Left ventricle myocardium inferior (tissue), 1 donor: ENCODE measurements around the gene MYOZ3. TPM values are rescaled to one million over a fixed set of nuclear protein-coding genes. Genes with fewer than 3 reads are reported as not detected.

Experiments
- DNase-seq: peaks from one replicate; pipeline ENCODE4 v3.0.0-alpha.2; 2020
- H3K27ac ChIP-seq: fragments of 200-600 bp; replicated peaks from 2 replicates; pipeline ENCODE4 v1.8.0; 2021
- H3K27me3 ChIP-seq: fragments of 200-600 bp; 2 replicates; pipeline ENCODE4 v1.8.0; 2021; ENCODE audit warnings: low read depth
- H3K36me3 ChIP-seq: fragments of 200-600 bp; 2 replicates; pipeline ENCODE4 v1.8.0; 2021
- H3K4me1 ChIP-seq: fragments of 200-600 bp; 2 replicates; pipeline ENCODE4 v1.8.0; 2021
- H3K4me3 ChIP-seq: fragments of 200-600 bp; 2 replicates; pipeline ENCODE4 v1.8.0; 2021; ENCODE audit warnings: mild to moderate bottlenecking, moderate library complexity
- H3K9me3 ChIP-seq: fragments of 200-600 bp; replicated peaks from 2 replicates; pipeline ENCODE4 v1.8.0; 2021
- intact Hi-C: fragments of 100-400 bp; cut with micrococcal nuclease; formaldehyde crosslinking; loops from one replicate; pipeline ENCODE4 v1.11.0; 2022
- total RNA-seq: library from RNA; stranded (reverse); fragmentation: NEBNext Ultra II Directional; extraction: Animal tissue kit (Norgen Biotek cat#: 25700); gene quantifications from one replicate; pipeline ENCODE4 v1.2.1, GENCODE V29; 2021
- TF ChIP-seq, protein P1 (sequence below): fragments of 200-600 bp; IDR thresholded peaks from 2 replicates; pipeline ENCODE4 v1.8.0; 2021; ENCODE audit warnings: antibody characterized with exemption, mild to moderate bottlenecking, borderline replicate concordance
- donor health status: DM: no; HTN: yes; CAD: no; lungs with severe emphysema.

Gene MYOZ3
- total RNA-seq, 1 donor from 2014 or later, result 6.2 TPM

DNA sequence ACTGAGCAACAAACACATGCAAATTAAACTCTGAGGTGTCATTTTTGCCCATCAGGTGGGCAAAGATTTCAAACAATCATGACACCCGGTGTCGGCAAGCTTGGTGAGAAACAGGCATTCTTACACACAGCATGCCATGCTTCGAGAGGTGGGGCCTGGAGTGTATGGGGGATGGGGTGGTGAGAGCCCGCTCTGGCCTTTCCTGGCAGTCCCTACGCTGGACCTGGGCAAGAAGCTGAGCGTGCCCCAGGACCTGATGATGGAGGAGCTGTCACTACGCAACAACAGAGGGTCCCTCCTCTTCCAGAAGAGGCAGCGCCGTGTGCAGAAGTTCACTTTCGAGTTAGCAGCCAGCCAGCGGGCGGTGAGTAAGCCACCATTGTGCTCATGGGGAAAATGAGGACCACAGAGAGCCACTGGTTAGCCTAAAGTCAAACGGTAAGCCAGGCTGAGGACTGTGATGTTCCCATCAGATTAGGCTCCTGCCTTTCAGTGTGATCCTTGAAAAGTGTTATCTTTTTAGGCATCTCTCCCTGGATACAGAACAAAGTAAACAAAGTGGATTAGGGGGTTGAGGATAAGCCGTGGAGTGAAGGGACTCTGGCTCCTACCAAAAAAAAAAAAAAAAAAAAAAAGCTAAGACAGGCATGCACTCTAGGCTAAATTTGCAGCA, 9.4 kb downstream of the MYOZ3 start:
- H3K36me3 ChIP-seq, result no peaks in the 10 kb centered on the region
- no peak overlapping the region for H3K27ac ChIP-seq
- no peaks in the 10 kb centered on the region for H3K9me3 ChIP-seq
- H3K4me1 ChIP-seq, result peaks cover 44% of the 10 kb centered on the region
- no peaks in the 10 kb centered on the region for H3K27me3 ChIP-seq
- DNase-seq, result no peak
- intact Hi-C loops, result no loop called here
- TF ChIP-seq, protein P1, sequence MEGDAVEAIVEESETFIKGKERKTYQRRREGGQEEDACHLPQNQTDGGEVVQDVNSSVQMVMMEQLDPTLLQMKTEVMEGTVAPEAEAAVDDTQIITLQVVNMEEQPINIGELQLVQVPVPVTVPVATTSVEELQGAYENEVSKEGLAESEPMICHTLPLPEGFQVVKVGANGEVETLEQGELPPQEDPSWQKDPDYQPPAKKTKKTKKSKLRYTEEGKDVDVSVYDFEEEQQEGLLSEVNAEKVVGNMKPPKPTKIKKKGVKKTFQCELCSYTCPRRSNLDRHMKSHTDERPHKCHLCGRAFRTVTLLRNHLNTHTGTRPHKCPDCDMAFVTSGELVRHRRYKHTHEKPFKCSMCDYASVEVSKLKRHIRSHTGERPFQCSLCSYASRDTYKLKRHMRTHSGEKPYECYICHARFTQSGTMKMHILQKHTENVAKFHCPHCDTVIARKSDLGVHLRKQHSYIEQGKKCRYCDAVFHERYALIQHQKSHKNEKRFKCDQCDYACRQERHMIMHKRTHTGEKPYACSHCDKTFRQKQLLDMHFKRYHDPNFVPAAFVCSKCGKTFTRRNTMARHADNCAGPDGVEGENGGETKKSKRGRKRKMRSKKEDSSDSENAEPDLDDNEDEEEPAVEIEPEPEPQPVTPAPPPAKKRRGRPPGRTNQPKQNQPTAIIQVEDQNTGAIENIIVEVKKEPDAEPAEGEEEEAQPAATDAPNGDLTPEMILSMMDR, result no peak
- no peak overlapping the region for H3K4me3 ChIP-seq

- H3K27me3 ChIP-seq, result no peaks in the 10 kb centered on the region
- H3K27ac ChIP-seq, result peak overlapping the region; percentile 88
- DNase-seq, result no peak
- H3K36me3 ChIP-seq, result no peaks in the 10 kb centered on the region
- intact Hi-C loops, result no loop called here
- TF ChIP-seq, protein P1, result no peak
- peaks cover 44% of the 10 kb centered on the region for H3K4me1 ChIP-seq
- H3K4me3 ChIP-seq, result peak overlapping the region; percentile 75
- H3K9me3 ChIP-seq, result no peaks in the 10 kb centered on the region
Measured at GRCh38 chr5:150670948-150671310, 9.9 kb downstream of the MYOZ3 start.

GRCh38 chr5:150671509-150672236, 10.6 kb downstream of the MYOZ3 start:
- Histone ChIP-seq H3K36me3 (no peaks in the 10 kb centered on the region), H3K4me1 (peaks cover 44% of the 10 kb centered on the region), H3K27me3 (no peaks in the 10 kb centered on the region), H3K4me3 (peak overlapping the region; percentile 75), H3K27ac (peak overlapping the region; percentile 88), H3K9me3 (no peaks in the 10 kb centered on the region)
- TF ChIP-seq, protein P1, result no peak
- intact Hi-C loops, result no loop called here
- no peak for DNase-seq

GRCh38 chr5:150672237-150672883, 11.3 kb downstream of the MYOZ3 start:
- intact Hi-C loops, result no loop called here
- H3K9me3 ChIP-seq, result no peaks in the 10 kb centered on the region
- no peaks in the 10 kb centered on the region for H3K27me3 ChIP-seq
- peak; percentile 44 for DNase-seq
- H3K36me3 ChIP-seq, result no peaks in the 10 kb centered on the region
- peaks cover 44% of the 10 kb centered on the region for H3K4me1 ChIP-seq
- H3K4me3 ChIP-seq, result peak overlapping the region; percentile 75
- TF ChIP-seq, protein P1, result no peak
- H3K27ac ChIP-seq, result peak overlapping the region; percentile 88

DNA sequence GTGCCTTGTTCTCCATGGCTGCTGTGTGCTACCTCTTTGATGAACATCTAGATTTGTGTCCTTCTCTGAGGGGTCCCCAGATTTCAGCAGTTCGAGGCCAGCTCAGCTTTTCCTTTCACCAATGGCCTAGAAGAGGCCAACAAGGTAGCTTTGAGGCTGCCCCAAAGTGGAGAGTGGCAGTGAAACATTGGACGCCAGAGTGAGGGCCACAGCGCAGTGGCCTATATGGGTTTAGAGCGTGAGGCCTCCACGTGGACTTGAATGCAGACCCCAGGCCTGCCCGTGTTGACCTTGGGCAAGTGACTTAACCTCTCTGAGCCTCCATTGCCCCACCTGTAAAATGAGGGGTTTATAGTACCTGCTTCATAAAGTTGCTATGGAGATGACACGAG, 11.8 kb downstream of the MYOZ3 start:
- Histone ChIP-seq H3K27me3 (no peaks in the 10 kb centered on the region), H3K4me3 (peak overlapping the region; percentile 75), H3K4me1 (peaks cover 44% of the 10 kb centered on the region), H3K9me3 (no peaks in the 10 kb centered on the region), H3K36me3 (no peaks in the 10 kb centered on the region), H3K27ac (peak overlapping the region; percentile 88)
- TF ChIP-seq, protein P1, result no peak
- intact Hi-C loops, result no loop called here
- no peak for DNase-seq
